GM12878 (cell line): ENCODE data around the gene TMIGD2. TPM values are rescaled to one million over a fixed set of nuclear protein-coding genes. Genes with fewer than 3 reads are reported as not detected.

Experiments
- ATF7 ChIP-seq: fragments of 450-650 bp; IDR thresholded peaks from 2 replicates; pipeline ENCODE4 v1.6.1; 2016; ENCODE audit warnings: low read depth, mild to moderate bottlenecking
- CREM ChIP-seq: IDR thresholded peaks from 2 replicates; pipeline ENCODE4 v1.6.1; 2014; ENCODE audit warnings: antibody characterized with exemption, low read depth
- DPF2 ChIP-seq: fragments of 450-650 bp; IDR thresholded peaks from 2 replicates; pipeline ENCODE4 v1.6.1; 2017; ENCODE audit warnings: mild to moderate bottlenecking
- MEF2B ChIP-seq: fragments of 450-650 bp; IDR thresholded peaks from 2 replicates; pipeline ENCODE4 v1.6.1; 2018; ENCODE audit warnings: mild to moderate bottlenecking, moderate library complexity; ENCODE audit not compliant: partially characterized antibody, poor library complexity, severe bottlenecking
- MTA2 ChIP-seq: fragments of 450-650 bp; IDR thresholded peaks from 2 replicates; pipeline ENCODE4 v1.6.1; 2016; ENCODE audit warnings: low read depth, mild to moderate bottlenecking, moderate library complexity
- RAD21 ChIP-seq: IDR thresholded peaks from 2 replicates; pipeline ENCODE4 v1.6.1; 2011; ENCODE audit warnings: mild to moderate bottlenecking, low read depth, low read length, moderate library complexity; ENCODE audit not compliant: insufficient read depth
- SP1 ChIP-seq: IDR thresholded peaks from one replicate; pipeline ENCODE4 v1.6.1; 2011; ENCODE audit warnings: low read depth, low read length
- TAF1 ChIP-seq: IDR thresholded peaks from 2 replicates; pipeline ENCODE4 v1.6.1; 2011; ENCODE audit warnings: mild to moderate bottlenecking, low read depth, low read length, borderline replicate concordance
- YY1 ChIP-seq: IDR thresholded peaks from 2 replicates; pipeline ENCODE4 v1.6.1; 2011; ENCODE audit warnings: low read depth, mild to moderate bottlenecking, low read length
- ZBED1 ChIP-seq: IDR thresholded peaks from 2 replicates; pipeline ENCODE4 v1.6.1; 2016; ENCODE audit warnings: borderline replicate concordance
- polyA plus RNA-seq, 11 experiments: library from polyadenylated mRNA; depleted of rRNA in 4 of 11; unstranded in 6 of 11; stranded (reverse) in 5 of 11; fragments of >200 nt; fragmentation: Nextera tagmentation in 4 of 11; fragmentation: Illumina TruSeq in 1 of 11; extraction: Ambion mirVana in 4 of 11; extraction: Trizol in 1 of 11; gene quantifications; 1 replicate in 1 of 11; 2 replicates in 10 of 11; pipeline versions ENCODE4 v1.2.1 to v1.2.3, GENCODE V29; 2011 to 2016; ENCODE audit warnings: inconsistent platforms in 2 of 11, missing spikeins in 2 of 11, low read depth in 1 of 11
- total RNA-seq, 4 experiments: library from RNA; depleted of rRNA in 3 of 4; stranded (reverse); fragments of >200 nt in 3 of 4; fragmentation: Illumina TruSeq in 1 of 4; extraction: Trizol in 1 of 4; gene quantifications; 2 replicates each; pipeline versions ENCODE4 v1.2.1 to v1.2.3, GENCODE V29; 2013 to 2021
- TF ChIP-seq, protein P1 (sequence below): IDR thresholded peaks from 2 replicates; pipeline ENCODE4 v1.6.1; 2012; ENCODE audit warnings: low read depth, low read length, improper control_type of control experiment
- TF ChIP-seq, protein P2 (sequence below): fragments of 450-650 bp; formaldehyde crosslinking; IDR thresholded peaks from 2 replicates; pipeline ENCODE4 v1.4.0; 2020; ENCODE audit warnings: mild to moderate bottlenecking, moderate library complexity

Gene TMIGD2
- total and polyA plus RNA-seq, 10 of the 15 experiments (the other 5 are each of a cell fraction or from before 2014, with no cell fraction given), result 0.09 to 0.40 (median 0.14) TPM; not detected in 5

- TF ChIP-seq RAD21 (no peak), ZBED1 (no peak), MEF2B (peak; percentile 23), TAF1 (no peak), SP1 (peak; percentile 18), CREM (peak; percentile 63; the same call in 1 of the 2 replicates), MTA2 (no peak; the same call in 1 of the 2 replicates), YY1 (peak; percentile 85), DPF2 (0 out of 2 replicates have a peak, but pooled peaks have one; percentile 2), ATF7 (no peak)
- TF ChIP-seq, protein P1, sequence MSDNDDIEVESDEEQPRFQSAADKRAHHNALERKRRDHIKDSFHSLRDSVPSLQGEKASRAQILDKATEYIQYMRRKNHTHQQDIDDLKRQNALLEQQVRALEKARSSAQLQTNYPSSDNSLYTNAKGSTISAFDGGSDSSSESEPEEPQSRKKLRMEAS, result peak; percentile 72
- TF ChIP-seq, protein P2, sequence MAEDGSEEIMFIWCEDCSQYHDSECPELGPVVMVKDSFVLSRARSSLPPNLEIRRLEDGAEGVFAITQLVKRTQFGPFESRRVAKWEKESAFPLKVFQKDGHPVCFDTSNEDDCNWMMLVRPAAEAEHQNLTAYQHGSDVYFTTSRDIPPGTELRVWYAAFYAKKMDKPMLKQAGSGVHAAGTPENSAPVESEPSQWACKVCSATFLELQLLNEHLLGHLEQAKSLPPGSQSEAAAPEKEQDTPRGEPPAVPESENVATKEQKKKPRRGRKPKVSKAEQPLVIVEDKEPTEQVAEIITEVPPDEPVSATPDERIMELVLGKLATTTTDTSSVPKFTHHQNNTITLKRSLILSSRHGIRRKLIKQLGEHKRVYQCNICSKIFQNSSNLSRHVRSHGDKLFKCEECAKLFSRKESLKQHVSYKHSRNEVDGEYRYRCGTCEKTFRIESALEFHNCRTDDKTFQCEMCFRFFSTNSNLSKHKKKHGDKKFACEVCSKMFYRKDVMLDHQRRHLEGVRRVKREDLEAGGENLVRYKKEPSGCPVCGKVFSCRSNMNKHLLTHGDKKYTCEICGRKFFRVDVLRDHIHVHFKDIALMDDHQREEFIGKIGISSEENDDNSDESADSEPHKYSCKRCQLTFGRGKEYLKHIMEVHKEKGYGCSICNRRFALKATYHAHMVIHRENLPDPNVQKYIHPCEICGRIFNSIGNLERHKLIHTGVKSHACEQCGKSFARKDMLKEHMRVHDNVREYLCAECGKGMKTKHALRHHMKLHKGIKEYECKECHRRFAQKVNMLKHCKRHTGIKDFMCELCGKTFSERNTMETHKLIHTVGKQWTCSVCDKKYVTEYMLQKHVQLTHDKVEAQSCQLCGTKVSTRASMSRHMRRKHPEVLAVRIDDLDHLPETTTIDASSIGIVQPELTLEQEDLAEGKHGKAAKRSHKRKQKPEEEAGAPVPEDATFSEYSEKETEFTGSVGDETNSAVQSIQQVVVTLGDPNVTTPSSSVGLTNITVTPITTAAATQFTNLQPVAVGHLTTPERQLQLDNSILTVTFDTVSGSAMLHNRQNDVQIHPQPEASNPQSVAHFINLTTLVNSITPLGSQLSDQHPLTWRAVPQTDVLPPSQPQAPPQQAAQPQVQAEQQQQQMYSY (CRISPR knock-in tag), result no peak
Measured at GRCh38 chr19:4343370-4344307, 41.5 kb upstream of the TMIGD2 start, which contains the start of gene MPND (continued).
